ENCODE results near the gene DSCAML1.

Gene DSCAML1

GRCh38 chr11:117771197-117771596 is 25.8 kb downstream of the DSCAML1 start:
- DNase-seq (ENCODE audit: extremely low spot score): no peak
- ChIA-PET CTCF (no interaction called here), POLR2A (no interaction called here)
- TF ChIP-seq ZNF384 (IDR thresholded peaks at IDR 0.05): no peak
- no peak for TF ChIP-seq HDGF (IDR thresholded peaks at IDR 0.05; ENCODE audit: borderline replicate concordance)
- no peak for TF ChIP-seq ELF4 (IDR thresholded peaks at IDR 0.05)
- no peak for TF ChIP-seq BHLHE40 (IDR thresholded peaks at IDR 0.05; ENCODE audit: borderline replicate concordance)
- no peak for TF ChIP-seq CTBP1 (IDR thresholded peaks at IDR 0.05; ENCODE audit: borderline replicate concordance)
- TF ChIP-seq FOXM1 (IDR thresholded peaks at IDR 0.05; ENCODE audit: borderline replicate concordance): no peak
- no peak for TF ChIP-seq SUZ12 (IDR thresholded peaks at IDR 0.05)
- no peak for TF ChIP-seq TARDBP (IDR thresholded peaks at IDR 0.05)
- no peak for TF ChIP-seq PKNOX1 (IDR thresholded peaks at IDR 0.05)

GRCh38 chr11:117770061-117770460 is 27.0 kb downstream of the DSCAML1 start:
- POLR2A ChIA-PET: no interaction called here
- TF ChIP-seq HDGF (IDR thresholded peaks at IDR 0.05; ENCODE audit: borderline replicate concordance) (no peak), FOXA1 (IDR thresholded peaks at IDR 0.05) (no peak), ARNT (IDR thresholded peaks at IDR 0.05) (no peak), ELF4 (IDR thresholded peaks at IDR 0.05) (no peak), CTBP1 (IDR thresholded peaks at IDR 0.05; ENCODE audit: borderline replicate concordance) (no peak), SP1 (IDR thresholded peaks at IDR 0.05) (no peak), PKNOX1 (IDR thresholded peaks at IDR 0.05) (no peak), LEF1 (IDR thresholded peaks at IDR 0.05; ENCODE audit: borderline replicate concordance) (no peak), ZNF384 (IDR thresholded peaks at IDR 0.05) (no peak), TARDBP (IDR thresholded peaks at IDR 0.05) (no peak), BHLHE40 (IDR thresholded peaks at IDR 0.05; ENCODE audit: borderline replicate concordance) (no peak), NFRKB (IDR thresholded peaks at IDR 0.05) (no peak), SUZ12 (IDR thresholded peaks at IDR 0.05) (no peak), L3MBTL2 (conservative IDR thresholded peaks at IDR 0.05) (no peak), FOXM1 (IDR thresholded peaks at IDR 0.05; ENCODE audit: borderline replicate concordance) (no peak), FOXK2 (IDR thresholded peaks at IDR 0.05) (no peak)

GRCh38 chr11:117769533-117769932 is 27.5 kb downstream of the DSCAML1 start:
- no peak for DNase-seq (ENCODE audit: extremely low spot score)
- ChIA-PET CTCF (no interaction called here), POLR2A (no interaction called here)
- TF ChIP-seq LEF1 (IDR thresholded peaks at IDR 0.05; ENCODE audit: borderline replicate concordance): no peak
- TF ChIP-seq SP1 (IDR thresholded peaks at IDR 0.05): no peak
- TF ChIP-seq FOXM1 (IDR thresholded peaks at IDR 0.05; ENCODE audit: borderline replicate concordance): no peak
- no peak for TF ChIP-seq FOXA1 (IDR thresholded peaks at IDR 0.05)
- no peak for TF ChIP-seq TARDBP (IDR thresholded peaks at IDR 0.05)
- no peak for TF ChIP-seq ARNT (IDR thresholded peaks at IDR 0.05)
- no peak for TF ChIP-seq PKNOX1 (IDR thresholded peaks at IDR 0.05)
- TF ChIP-seq L3MBTL2 (conservative IDR thresholded peaks at IDR 0.05): no peak
- no peak for TF ChIP-seq ZNF384 (IDR thresholded peaks at IDR 0.05)

More at GRCh38 chr11:117770061-117770460, 27.0 kb downstream of the DSCAML1 start:
- no peak for DNase-seq (ENCODE audit: extremely low spot score)
- CTCF ChIA-PET: no interaction called here

- CTCF ChIA-PET: no interaction called here
- no peak for TF ChIP-seq NFRKB (IDR thresholded peaks at IDR 0.05)
- no peak for TF ChIP-seq SP1 (IDR thresholded peaks at IDR 0.05)
- TF ChIP-seq L3MBTL2 (conservative IDR thresholded peaks at IDR 0.05): no peak
- no peak for TF ChIP-seq SUZ12 (IDR thresholded peaks at IDR 0.05)
- TF ChIP-seq FOXM1 (IDR thresholded peaks at IDR 0.05; ENCODE audit: borderline replicate concordance): no peak
- TF ChIP-seq CTBP1 (IDR thresholded peaks at IDR 0.05; ENCODE audit: borderline replicate concordance): no peak
- no peak for TF ChIP-seq HDGF (IDR thresholded peaks at IDR 0.05; ENCODE audit: borderline replicate concordance)
- POLR2A ChIA-PET: no interaction called here
- DNase-seq (ENCODE audit: extremely low spot score): no peak
These were observed 28.5 kb downstream of the DSCAML1 start for GRCh38 chr11:117768506-117768905.

- ChIA-PET CTCF (no interaction called here), POLR2A (no interaction called here)
- TF ChIP-seq PKNOX1 (IDR thresholded peaks at IDR 0.05) (no peak), ZNF384 (IDR thresholded peaks at IDR 0.05) (no peak), NFRKB (IDR thresholded peaks at IDR 0.05) (no peak), HDGF (IDR thresholded peaks at IDR 0.05; ENCODE audit: borderline replicate concordance) (no peak), LEF1 (IDR thresholded peaks at IDR 0.05; ENCODE audit: borderline replicate concordance) (no peak), ARNT (IDR thresholded peaks at IDR 0.05) (no peak), L3MBTL2 (conservative IDR thresholded peaks at IDR 0.05) (no peak), SUZ12 (IDR thresholded peaks at IDR 0.05) (no peak), FOXM1 (IDR thresholded peaks at IDR 0.05; ENCODE audit: borderline replicate concordance) (no peak), CTBP1 (IDR thresholded peaks at IDR 0.05; ENCODE audit: borderline replicate concordance) (no peak), BHLHE40 (IDR thresholded peaks at IDR 0.05; ENCODE audit: borderline replicate concordance) (no peak), ELF4 (IDR thresholded peaks at IDR 0.05) (no peak)
- DNase-seq (ENCODE audit: extremely low spot score): no peak
These were observed 29.9 kb downstream of the DSCAML1 start for GRCh38 chr11:117767071-117767470.

- ChIA-PET CTCF (no interaction called here), POLR2A (no interaction called here)
- no peak for DNase-seq (ENCODE audit: extremely low spot score)
- TF ChIP-seq TARDBP (IDR thresholded peaks at IDR 0.05) (no peak), FOXK2 (IDR thresholded peaks at IDR 0.05) (no peak), FOXA1 (IDR thresholded peaks at IDR 0.05) (no peak), LEF1 (IDR thresholded peaks at IDR 0.05; ENCODE audit: borderline replicate concordance) (no peak), ELF4 (IDR thresholded peaks at IDR 0.05) (no peak), BHLHE40 (IDR thresholded peaks at IDR 0.05; ENCODE audit: borderline replicate concordance) (no peak)
These were observed 30.4 kb downstream of the DSCAML1 start for GRCh38 chr11:117766576-117766975.
